ENCODE data around the gene CFP. TPM values are rescaled to one million over a fixed set of nuclear protein-coding genes. Genes with fewer than 3 reads are reported as not detected.

Gene CFP
- total and polyA plus RNA-seq, 2 of the 13 experiments (the other 11 are each of a cell fraction or from before 2014, with no cell fraction given), result 0.01 TPM; not detected in 1

DNA sequence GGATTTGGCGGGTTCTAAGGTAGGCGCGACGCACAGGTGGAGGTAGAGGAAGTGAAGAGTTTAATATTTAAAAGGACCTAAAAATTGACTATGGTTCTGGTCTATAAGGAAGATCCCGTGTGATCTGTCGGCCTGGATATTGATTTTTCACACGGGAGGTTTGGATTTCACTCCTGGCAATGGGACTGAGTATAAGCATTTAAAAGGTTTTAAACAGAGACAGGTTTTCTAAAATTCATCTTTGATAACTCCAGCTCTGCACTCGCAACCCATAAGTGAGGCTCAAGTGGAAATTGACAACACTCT lies 29.6 kb upstream of the CFP start:
- no peaks in the 10 kb centered on the region for H4K20me1 ChIP-seq (ENCODE audit: insufficient read depth, low read length)
- FAIRE-seq (no peak), ATAC-seq (no peak), DNase-seq (ENCODE audit: low spot score) (no peak)
- peaks cover 4% of the 10 kb centered on the region for H3K79me2 ChIP-seq (ENCODE audit: insufficient read depth, low read length)
- POLR2A ChIA-PET, result no interaction called here
- no peaks in the 10 kb centered on the region for H3K9me3 ChIP-seq (ENCODE audit: low read length)
- H3K27me3 ChIP-seq (ENCODE audit: control insufficient read depth in 1 of 2, insufficient read depth in 2 of 2, low read length in 2 of 2), result no peaks in the 10 kb centered on the region
- WGBS (ENCODE audit: low lambda C conversion rate), result 28% methylated on average over 8 of the region's 8 CpGs
- H3K4me2 ChIP-seq (ENCODE audit: low read depth, low read length), result peak overlapping the region; percentile 63
- in situ Hi-C loops (cut with HindIII; ENCODE audit: extremely low pct_ligation_motif_present, low pct_unique_long_range_greater_than_20kb), result no loop called here
- H2AFZ ChIP-seq (ENCODE audit: low read length), result no peak overlapping the region
- peak overlapping the region; percentile 97 for H3K27ac ChIP-seq (ENCODE audit: extremely low read length, insufficient read depth, low read length)
- H3K9ac ChIP-seq (ENCODE audit: insufficient read depth, low read depth, low read length), result 0 out of 2 replicates have a peak overlapping the region, but pooled peaks have one; percentile 90
- TF ChIP-seq ZNF775 (CRISPR knock-in tag; IDR thresholded peaks at IDR 0.05; ENCODE audit: borderline replicate concordance) (0 out of 2 replicates have a peak, but pooled peaks have one; percentile 14), NFYB (CRISPR knock-in tag; IDR thresholded peaks at IDR 0.05) (peak; percentile 65), ONECUT2 (CRISPR knock-in tag; IDR thresholded peaks at IDR 0.05) (0 out of 2 replicates have a peak, but pooled peaks have one; percentile 17), ZNF382 (CRISPR knock-in tag; IDR thresholded peaks at IDR 0.05; ENCODE audit: borderline replicate concordance) (no peak), SMYD3 (CRISPR knock-in tag; IDR thresholded peaks at IDR 0.05) (no peak), ZNF224 (CRISPR knock-in tag; IDR thresholded peaks at IDR 0.05) (no peak), EHMT2 (IDR thresholded peaks at IDR 0.05; ENCODE audit: borderline replicate concordance, low read depth, low read length) (0 out of 2 replicates have a peak, but pooled peaks have one; percentile 41)
- TF ChIP-seq, protein P1, sequence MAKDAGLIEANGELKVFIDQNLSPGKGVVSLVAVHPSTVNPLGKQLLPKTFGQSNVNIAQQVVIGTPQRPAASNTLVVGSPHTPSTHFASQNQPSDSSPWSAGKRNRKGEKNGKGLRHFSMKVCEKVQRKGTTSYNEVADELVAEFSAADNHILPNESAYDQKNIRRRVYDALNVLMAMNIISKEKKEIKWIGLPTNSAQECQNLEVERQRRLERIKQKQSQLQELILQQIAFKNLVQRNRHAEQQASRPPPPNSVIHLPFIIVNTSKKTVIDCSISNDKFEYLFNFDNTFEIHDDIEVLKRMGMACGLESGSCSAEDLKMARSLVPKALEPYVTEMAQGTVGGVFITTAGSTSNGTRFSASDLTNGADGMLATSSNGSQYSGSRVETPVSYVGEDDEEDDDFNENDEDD (CRISPR knock-in tag; IDR thresholded peaks at IDR 0.05; ENCODE audit: borderline replicate concordance), result peak; percentile 92; the same call in 1 of the 2 replicates
- TF ChIP-seq, protein P2, sequence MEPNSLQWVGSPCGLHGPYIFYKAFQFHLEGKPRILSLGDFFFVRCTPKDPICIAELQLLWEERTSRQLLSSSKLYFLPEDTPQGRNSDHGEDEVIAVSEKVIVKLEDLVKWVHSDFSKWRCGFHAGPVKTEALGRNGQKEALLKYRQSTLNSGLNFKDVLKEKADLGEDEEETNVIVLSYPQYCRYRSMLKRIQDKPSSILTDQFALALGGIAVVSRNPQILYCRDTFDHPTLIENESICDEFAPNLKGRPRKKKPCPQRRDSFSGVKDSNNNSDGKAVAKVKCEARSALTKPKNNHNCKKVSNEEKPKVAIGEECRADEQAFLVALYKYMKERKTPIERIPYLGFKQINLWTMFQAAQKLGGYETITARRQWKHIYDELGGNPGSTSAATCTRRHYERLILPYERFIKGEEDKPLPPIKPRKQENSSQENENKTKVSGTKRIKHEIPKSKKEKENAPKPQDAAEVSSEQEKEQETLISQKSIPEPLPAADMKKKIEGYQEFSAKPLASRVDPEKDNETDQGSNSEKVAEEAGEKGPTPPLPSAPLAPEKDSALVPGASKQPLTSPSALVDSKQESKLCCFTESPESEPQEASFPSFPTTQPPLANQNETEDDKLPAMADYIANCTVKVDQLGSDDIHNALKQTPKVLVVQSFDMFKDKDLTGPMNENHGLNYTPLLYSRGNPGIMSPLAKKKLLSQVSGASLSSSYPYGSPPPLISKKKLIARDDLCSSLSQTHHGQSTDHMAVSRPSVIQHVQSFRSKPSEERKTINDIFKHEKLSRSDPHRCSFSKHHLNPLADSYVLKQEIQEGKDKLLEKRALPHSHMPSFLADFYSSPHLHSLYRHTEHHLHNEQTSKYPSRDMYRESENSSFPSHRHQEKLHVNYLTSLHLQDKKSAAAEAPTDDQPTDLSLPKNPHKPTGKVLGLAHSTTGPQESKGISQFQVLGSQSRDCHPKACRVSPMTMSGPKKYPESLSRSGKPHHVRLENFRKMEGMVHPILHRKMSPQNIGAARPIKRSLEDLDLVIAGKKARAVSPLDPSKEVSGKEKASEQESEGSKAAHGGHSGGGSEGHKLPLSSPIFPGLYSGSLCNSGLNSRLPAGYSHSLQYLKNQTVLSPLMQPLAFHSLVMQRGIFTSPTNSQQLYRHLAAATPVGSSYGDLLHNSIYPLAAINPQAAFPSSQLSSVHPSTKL (CRISPR knock-in tag; IDR thresholded peaks at IDR 0.05), result no peak
- TF ChIP-seq, protein P3, sequence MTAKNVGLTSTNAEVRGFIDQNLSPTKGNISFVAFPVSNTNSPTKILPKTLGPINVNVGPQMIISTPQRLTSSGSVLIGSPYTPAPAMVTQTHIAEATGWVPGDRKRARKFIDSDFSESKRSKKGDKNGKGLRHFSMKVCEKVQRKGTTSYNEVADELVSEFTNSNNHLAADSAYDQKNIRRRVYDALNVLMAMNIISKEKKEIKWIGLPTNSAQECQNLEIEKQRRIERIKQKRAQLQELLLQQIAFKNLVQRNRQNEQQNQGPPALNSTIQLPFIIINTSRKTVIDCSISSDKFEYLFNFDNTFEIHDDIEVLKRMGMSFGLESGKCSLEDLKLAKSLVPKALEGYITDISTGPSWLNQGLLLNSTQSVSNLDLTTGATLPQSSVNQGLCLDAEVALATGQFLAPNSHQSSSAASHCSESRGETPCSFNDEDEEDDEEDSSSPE (CRISPR knock-in tag; IDR thresholded peaks at IDR 0.05), result peak; percentile 79; the same call in 1 of the 2 replicates
- TF ChIP-seq, protein P4, sequence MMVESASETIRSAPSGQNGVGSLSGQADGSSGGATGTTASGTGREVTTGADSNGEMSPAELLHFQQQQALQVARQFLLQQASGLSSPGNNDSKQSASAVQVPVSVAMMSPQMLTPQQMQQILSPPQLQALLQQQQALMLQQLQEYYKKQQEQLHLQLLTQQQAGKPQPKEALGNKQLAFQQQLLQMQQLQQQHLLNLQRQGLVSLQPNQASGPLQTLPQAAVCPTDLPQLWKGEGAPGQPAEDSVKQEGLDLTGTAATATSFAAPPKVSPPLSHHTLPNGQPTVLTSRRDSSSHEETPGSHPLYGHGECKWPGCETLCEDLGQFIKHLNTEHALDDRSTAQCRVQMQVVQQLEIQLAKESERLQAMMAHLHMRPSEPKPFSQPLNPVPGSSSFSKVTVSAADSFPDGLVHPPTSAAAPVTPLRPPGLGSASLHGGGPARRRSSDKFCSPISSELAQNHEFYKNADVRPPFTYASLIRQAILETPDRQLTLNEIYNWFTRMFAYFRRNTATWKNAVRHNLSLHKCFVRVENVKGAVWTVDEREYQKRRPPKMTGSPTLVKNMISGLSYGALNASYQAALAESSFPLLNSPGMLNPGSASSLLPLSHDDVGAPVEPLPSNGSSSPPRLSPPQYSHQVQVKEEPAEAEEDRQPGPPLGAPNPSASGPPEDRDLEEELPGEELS (CRISPR knock-in tag; IDR thresholded peaks at IDR 0.05), result no peak
- TF ChIP-seq, protein P5, sequence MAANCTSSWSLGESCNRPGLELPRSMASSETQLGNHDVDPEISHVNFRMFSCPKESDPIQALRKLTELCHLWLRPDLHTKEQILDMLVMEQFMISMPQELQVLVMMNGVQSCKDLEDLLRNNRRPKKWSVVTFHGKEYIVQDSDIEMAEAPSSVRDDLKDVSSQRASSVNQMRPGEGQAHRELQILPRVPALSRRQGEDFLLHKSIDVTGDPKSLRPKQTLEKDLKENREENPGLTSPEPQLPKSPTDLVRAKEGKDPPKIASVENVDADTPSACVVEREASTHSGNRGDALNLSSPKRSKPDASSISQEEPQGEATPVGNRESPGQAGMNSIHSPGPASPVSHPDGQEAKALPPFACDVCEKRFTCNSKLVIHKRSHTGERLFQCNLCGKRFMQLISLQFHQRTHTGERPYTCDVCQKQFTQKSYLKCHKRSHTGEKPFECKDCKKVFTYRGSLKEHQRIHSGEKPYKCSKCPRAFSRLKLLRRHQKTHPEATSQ (CRISPR knock-in tag; IDR thresholded peaks at IDR 0.05; ENCODE audit: borderline replicate concordance), result 0 out of 2 replicates have a peak, but pooled peaks have one; percentile 1
- TSS peak; percentile 92 for BruUV-seq (replicated peaks)
- CTCF ChIA-PET (ENCODE audit: low intra/inter-chr PET ratio, low total read pairs), result no interaction called here
- peaks cover 3 to 18% of the 10 kb centered on the region in 2 experiments; a peak in 4 of 5 replicates for H3K36me3 ChIP-seq (replicated peaks in 1 of 2; ENCODE audit: control insufficient read depth in 1 of 2, insufficient read depth in 2 of 2, low read length in 2 of 2)
- intact Hi-C loops (cut with micrococcal nuclease; ENCODE audit: unreplicated experiment), result no loop called here
- H3K4me1 ChIP-seq (ENCODE audit: insufficient read depth, low read length), result peaks cover 18% of the 10 kb centered on the region
- peak overlapping the region in 2 of 3 experiments; percentile 66 to 75; a peak in 4 of 6 replicates for H3K4me3 ChIP-seq (replicated peaks in 1 of 3; ENCODE audit: insufficient read depth in 1 of 3, low read depth in 2 of 3, low read length in 3 of 3)

Measured in HepG2 (cell line).